RWPE2 (cell line): ENCODE data around the gene SPATA33.

ENCODE experiments used
- ATAC-seq: fragments of 200-7000 bp; cut with Tn5 transposase; 3 replicates; pipeline ENCODE4 v1.9.1; 2021; ENCODE audit warnings: low read depth
- DNase-seq: peaks from one replicate; pipeline ENCODE4 v3.0.0-alpha.2; 2020; ENCODE audit warnings: low spot score
- H3K27ac ChIP-seq: fragments of 450-650 bp; 2 replicates; pipeline ENCODE4 v1.5.1; 2017; ENCODE audit warnings: mild to moderate bottlenecking; ENCODE audit not compliant: poor library complexity, severe bottlenecking
- H3K27me3 ChIP-seq: fragments of 250-450 bp; sonication (Bioruptor Pico); 2 replicates; pipeline ENCODE4 v1.5.1; 2021; ENCODE audit warnings: mild to moderate bottlenecking, moderate library complexity; ENCODE audit not compliant: insufficient read depth, poor library complexity, severe bottlenecking
- H3K36me3 ChIP-seq: fragments of 250-450 bp; sonication (Bioruptor Pico); 2 replicates; pipeline ENCODE4 v1.5.1; 2020; ENCODE audit warnings: low read depth, mild to moderate bottlenecking, moderate library complexity
- H3K4me1 ChIP-seq: fragments of 250-450 bp; sonication (Bioruptor Pico); 2 replicates; pipeline ENCODE4 v1.5.1; 2021; ENCODE audit warnings: mild to moderate bottlenecking, moderate library complexity; ENCODE audit not compliant: insufficient read depth, poor library complexity, severe bottlenecking
- H3K4me3 ChIP-seq: fragments of 250-450 bp; sonication (Bioruptor Pico); 2 replicates; pipeline ENCODE4 v1.5.1; 2021; ENCODE audit warnings: mild to moderate bottlenecking, moderate library complexity; ENCODE audit not compliant: severe bottlenecking
- H3K9me3 ChIP-seq: fragments of 250-450 bp; sonication (Bioruptor Pico); 2 replicates; pipeline ENCODE4 v1.5.1; 2021; ENCODE audit warnings: mild to moderate bottlenecking, moderate library complexity; ENCODE audit not compliant: severe bottlenecking
- TF ChIP-seq, protein P1 (sequence below): fragments of 450-650 bp; IDR thresholded peaks from one replicate; pipeline ENCODE4 v1.5.1; 2017; ENCODE audit warnings: mild to moderate bottlenecking, moderate library complexity; ENCODE audit not compliant: poor library complexity, severe bottlenecking

SPATA33 gene

DNA sequence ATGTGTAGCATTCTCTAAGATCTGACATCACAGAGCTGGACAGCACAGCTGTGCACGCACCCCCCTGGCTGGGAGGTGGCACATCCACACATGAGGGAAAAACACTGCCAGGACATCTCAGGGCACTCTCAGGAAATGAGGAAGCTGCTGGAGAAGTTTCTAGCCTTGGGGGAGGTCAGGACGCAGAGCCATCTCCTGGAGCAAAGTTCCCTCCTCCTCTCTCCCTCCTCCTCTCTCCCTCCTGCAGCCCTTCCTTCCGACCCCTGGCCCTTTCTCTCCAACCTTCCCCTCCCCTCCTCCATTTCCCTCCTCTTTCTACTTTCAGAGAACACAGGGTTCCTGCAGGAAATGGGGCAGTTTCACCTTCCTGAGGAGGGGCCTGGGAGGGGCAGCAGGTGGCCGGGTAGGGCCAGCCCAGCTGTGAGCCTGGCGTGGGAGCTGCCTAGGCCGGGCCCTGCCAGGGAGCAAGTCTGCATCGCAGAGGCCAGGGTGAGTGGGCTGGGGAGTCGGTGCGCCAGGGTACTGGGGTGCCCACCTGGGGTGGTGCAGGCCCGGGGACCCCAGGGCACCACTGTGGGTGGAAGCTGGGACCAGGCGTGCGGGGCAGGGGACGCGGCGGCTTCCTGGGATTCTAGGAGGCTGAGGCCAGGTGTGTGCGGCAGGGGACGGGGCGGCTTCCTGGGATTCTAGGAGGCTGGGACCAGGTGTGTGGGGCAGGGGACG, 44.2 kb upstream of the SPATA33 start, which contains the start of gene DPEP1:
DPEP1 (plus strand) TSS at position 412 of the 723 bp plus-strand sequence. CDS start 16,769 bp downstream, outside the sequence.
- TF ChIP-seq, protein P1, sequence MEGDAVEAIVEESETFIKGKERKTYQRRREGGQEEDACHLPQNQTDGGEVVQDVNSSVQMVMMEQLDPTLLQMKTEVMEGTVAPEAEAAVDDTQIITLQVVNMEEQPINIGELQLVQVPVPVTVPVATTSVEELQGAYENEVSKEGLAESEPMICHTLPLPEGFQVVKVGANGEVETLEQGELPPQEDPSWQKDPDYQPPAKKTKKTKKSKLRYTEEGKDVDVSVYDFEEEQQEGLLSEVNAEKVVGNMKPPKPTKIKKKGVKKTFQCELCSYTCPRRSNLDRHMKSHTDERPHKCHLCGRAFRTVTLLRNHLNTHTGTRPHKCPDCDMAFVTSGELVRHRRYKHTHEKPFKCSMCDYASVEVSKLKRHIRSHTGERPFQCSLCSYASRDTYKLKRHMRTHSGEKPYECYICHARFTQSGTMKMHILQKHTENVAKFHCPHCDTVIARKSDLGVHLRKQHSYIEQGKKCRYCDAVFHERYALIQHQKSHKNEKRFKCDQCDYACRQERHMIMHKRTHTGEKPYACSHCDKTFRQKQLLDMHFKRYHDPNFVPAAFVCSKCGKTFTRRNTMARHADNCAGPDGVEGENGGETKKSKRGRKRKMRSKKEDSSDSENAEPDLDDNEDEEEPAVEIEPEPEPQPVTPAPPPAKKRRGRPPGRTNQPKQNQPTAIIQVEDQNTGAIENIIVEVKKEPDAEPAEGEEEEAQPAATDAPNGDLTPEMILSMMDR = no peak
- no peaks in the 10 kb centered on the region for H3K36me3 ChIP-seq

DNA sequence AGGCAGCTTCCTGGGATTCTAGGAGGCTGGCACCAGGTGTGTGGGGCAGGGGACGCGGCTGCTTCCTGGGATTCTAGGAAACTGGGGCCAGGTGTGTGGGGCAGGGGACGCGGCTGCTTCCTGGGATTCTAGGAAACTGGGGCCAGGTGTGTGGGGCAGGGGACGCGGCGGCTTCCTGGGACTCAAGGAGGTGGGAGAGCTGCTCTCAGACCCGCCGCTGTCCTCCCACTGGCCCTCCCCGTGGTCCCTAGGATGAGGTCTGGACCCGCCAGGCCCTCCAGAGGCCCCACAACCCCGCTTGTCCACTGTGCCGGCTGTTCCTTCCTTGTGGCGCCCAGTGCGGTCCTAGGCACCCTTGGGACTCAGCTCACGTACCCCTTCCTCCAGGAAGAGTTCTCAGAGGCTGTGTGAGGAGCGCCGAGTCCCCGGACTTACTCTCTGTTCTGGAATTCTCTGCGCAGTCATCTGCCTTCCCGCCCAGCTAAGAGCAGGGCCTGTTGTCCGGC, 43.6 kb upstream of the SPATA33 start:
- H3K9me3 ChIP-seq = no peaks in the 10 kb centered on the region
- no peak overlapping the region for H3K4me3 ChIP-seq
- TF ChIP-seq, protein P1 = no peak
- no peaks in the 10 kb centered on the region for H3K4me1 ChIP-seq
- ATAC-seq (no peak), DNase-seq (no peak)
- H3K27me3 ChIP-seq = no peaks in the 10 kb centered on the region
- no peaks in the 10 kb centered on the region for H3K36me3 ChIP-seq
- no peak overlapping the region for H3K27ac ChIP-seq

More for the DNA sequence above, 44.2 kb upstream of the SPATA33 start, which contains the start of gene DPEP1:
- Histone ChIP-seq H3K4me3 (no peak within 1 kb of the TSS), H3K27ac (no peak within 1 kb of the TSS), H3K27me3 (no peaks in the 10 kb centered on the region), H3K4me1 (no peaks in the 10 kb centered on the region), H3K9me3 (no peaks in the 10 kb centered on the region)
- no peak for ATAC-seq
- peak; percentile 64 for DNase-seq

DNA sequence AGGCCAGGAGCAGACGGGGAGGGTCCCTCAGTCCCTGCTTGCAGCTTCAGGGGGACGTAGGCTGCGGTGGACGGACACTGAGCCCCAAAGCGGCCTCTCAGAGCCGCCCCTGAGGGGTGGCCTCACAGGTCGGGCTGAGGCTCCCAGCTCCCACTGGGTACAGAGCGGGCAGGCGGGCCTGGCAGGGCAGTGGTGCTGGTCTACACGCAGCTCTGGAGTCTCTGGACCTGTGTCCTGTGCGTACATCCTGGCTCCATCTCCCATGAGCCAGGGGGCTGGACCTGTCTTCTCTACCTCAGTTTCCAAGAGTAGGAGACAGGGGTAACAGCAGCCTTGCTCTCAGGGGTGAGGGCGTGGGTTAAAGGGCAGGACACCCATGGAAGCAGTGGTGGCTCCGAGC, 42.5 kb upstream of the SPATA33 start:
- no peak overlapping the region for H3K27ac ChIP-seq
- ATAC-seq (no peak), DNase-seq (peak; percentile 57)
- no peaks in the 10 kb centered on the region for H3K9me3 ChIP-seq
- no peaks in the 10 kb centered on the region for H3K27me3 ChIP-seq
- H3K4me3 ChIP-seq = no peak overlapping the region
- no peaks in the 10 kb centered on the region for H3K4me1 ChIP-seq
- TF ChIP-seq, protein P1 = no peak
- no peaks in the 10 kb centered on the region for H3K36me3 ChIP-seq

DNA sequence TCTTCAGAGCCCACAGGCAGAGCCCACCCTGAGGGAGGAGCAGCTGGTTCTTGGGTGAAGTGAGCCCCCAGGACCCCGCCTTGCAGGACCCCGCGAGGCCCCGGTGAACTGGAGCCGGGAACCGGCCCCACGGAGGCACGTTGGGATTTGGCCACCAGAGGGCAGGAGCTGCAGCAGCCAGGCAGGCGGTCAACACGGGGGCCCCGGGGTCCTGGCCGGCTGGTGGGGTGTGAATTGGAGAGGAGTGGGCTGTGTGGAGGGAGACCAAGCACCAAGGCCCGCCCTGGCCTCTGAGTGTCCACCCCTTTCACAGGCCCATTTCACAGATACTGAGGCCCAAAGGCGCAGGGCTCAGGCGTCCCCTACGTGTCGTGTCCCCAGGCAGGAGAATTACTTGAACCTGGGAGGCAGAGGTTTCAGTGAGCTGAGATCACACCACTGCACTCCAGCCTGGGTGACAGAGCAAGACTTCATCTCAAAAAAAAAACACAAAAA, 42.0 kb upstream of the SPATA33 start:
- no peaks in the 10 kb centered on the region for H3K9me3 ChIP-seq
- H3K27me3 ChIP-seq = no peaks in the 10 kb centered on the region
- ATAC-seq = peak; percentile 26; the same call in 1 of the 3 replicates
- no peak overlapping the region for H3K27ac ChIP-seq
- no peak overlapping the region for H3K4me3 ChIP-seq
- H3K36me3 ChIP-seq = no peaks in the 10 kb centered on the region
- H3K4me1 ChIP-seq = no peaks in the 10 kb centered on the region
- DNase-seq = peak; percentile 76
- TF ChIP-seq, protein P1 = peak; percentile 70

DNA sequence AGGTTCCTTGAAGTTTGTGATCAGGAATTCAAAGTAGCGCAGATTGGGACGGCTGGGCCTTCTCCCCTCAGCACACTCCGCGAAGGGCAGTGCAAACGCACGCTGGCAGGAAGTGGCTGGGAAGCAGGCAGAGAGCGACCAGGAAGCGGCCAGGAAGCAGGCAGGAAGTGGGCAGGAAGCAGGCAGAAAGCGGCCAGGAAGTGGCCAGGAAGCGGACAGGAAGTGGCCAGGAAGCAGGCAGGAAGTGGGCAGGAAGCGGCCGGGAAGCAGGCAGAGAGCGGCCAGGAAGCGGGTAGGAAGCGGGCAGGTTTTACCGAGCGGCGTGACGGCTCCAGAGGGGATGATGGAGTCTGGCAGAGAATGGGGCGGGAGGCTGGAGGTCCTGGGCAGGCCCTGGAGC, 41.0 kb upstream of the SPATA33 start:
- DNase-seq = peak; percentile 58
- Histone ChIP-seq H3K9me3 (no peaks in the 10 kb centered on the region), H3K36me3 (no peaks in the 10 kb centered on the region), H3K4me3 (no peak overlapping the region), H3K27ac (peak overlapping the region; percentile 9), H3K4me1 (no peaks in the 10 kb centered on the region), H3K27me3 (no peaks in the 10 kb centered on the region)
- ATAC-seq = no peak
- TF ChIP-seq, protein P1 = no peak
